Activated naive CD8-positive, alpha-beta T cell treated with anti-CD3 and anti-CD28 coated beads, Interleukin-2, amount 50 U/mL, for 24 hours (primary cell): Measurements from ENCODE around the gene NR2F1-AS1.

Experiments
- ATAC-seq: fragments of 150-1000 bp; cut with Tn5 transposase; one replicate; pipeline ENCODE4 v1.10.0; 2021
- DNase-seq: peaks from one replicate; pipeline ENCODE4 v3.0.0; 2021
- H3K27ac Mint-ChIP-seq: one replicate; pipeline ENCODE4 v1.8.0; 2021; ENCODE audit warnings: mild to moderate bottlenecking, mixed read lengths
- H3K27me3 Mint-ChIP-seq: one replicate; pipeline ENCODE4 v1.8.0; 2021; ENCODE audit warnings: mixed read lengths
- H3K36me3 Mint-ChIP-seq: one replicate; pipeline ENCODE4 v1.8.0; 2021; ENCODE audit warnings: low read depth, mixed read lengths
- H3K4me1 Mint-ChIP-seq: one replicate; pipeline ENCODE4 v1.8.0; 2021; ENCODE audit warnings: mixed read lengths
- H3K4me3 Mint-ChIP-seq: one replicate; pipeline ENCODE4 v1.8.0; 2021; ENCODE audit warnings: mild to moderate bottlenecking, moderate library complexity, mixed read lengths
- H3K9me3 Mint-ChIP-seq: one replicate; pipeline ENCODE4 v1.8.0; 2021; ENCODE audit warnings: mixed read lengths

The NR2F1-AS1 gene

DNA sequence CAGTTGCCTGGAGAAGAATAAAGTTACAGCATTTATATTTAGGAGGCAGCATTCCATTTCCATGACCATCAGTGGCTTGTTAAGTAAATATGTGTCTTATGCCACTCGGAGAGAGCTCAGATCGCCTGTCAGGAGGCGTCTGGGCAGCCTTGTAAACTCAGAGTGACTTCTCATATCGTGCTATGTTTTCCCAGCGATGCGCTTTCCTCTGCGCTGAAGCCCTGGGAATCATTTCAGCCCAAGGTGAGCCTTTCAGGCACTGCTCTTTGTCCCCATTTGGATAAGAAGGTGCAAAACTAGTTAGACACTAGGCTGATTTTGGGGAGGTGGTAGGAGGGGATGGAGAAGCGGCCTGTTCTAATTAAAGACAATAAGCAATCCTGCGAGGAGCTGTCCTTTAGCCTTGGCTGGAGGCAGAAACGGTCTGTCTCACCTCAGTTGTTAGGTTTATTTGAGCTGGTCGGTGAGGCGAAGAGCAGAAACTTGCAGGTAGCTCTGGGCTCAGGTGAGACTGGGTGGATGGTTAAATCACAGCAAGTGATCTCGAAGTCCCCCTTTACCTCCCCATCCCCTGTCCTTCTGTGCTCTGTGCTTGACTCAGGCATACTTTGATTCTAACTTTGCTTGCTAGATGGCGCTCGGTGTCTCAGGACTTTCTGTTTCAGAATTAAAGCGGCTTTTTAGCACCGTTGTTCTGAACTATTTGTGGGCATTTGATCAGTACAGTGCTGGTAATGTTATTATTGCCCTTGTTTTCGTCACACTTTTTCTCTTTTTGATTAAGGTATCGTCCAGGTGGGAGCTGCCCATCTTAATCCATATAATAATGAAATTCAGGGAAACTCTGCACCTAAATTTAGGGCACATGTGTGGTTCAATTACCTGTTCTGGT, 26.6 kb upstream of the NR2F1-AS1 start:
- Mint-ChIP-seq H3K27me3 (peaks cover 95% of the 10 kb centered on the region), H3K4me1 (peaks cover 11% of the 10 kb centered on the region), H3K4me3 (no peak overlapping the region), H3K27ac (no peak overlapping the region), H3K9me3 (peaks cover 16% of the 10 kb centered on the region), H3K36me3 (peaks cover 5% of the 10 kb centered on the region)
- ATAC-seq (peak; percentile 72), DNase-seq (no peak)

DNA sequence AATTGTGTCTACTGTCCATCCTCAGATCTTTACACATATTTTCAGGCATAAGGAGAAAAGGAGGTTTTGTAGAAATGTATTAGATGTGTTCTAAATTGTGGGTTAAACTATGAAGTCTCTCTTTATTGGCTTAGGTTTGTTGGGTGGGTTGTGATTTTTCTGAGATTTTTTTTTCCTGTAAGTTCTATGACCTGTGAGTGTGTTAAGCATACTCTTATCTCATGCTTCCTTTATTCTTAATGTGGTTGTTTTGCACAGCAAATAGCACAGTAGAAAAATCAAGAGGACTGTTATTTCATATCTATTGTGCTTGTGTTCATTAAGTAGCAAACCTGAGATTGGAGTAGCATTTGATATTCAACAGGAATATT, 25.3 kb upstream of the NR2F1-AS1 start:
- H3K4me1 Mint-ChIP-seq: peaks cover 11% of the 10 kb centered on the region
- H3K36me3 Mint-ChIP-seq: peaks cover 5% of the 10 kb centered on the region
- peaks cover 16% of the 10 kb centered on the region for H3K9me3 Mint-ChIP-seq
- DNase-seq (no peak), ATAC-seq (no peak)
- H3K27ac Mint-ChIP-seq: no peak overlapping the region
- H3K4me3 Mint-ChIP-seq: no peak overlapping the region
- peaks cover 96% of the 10 kb centered on the region for H3K27me3 Mint-ChIP-seq

DNA sequence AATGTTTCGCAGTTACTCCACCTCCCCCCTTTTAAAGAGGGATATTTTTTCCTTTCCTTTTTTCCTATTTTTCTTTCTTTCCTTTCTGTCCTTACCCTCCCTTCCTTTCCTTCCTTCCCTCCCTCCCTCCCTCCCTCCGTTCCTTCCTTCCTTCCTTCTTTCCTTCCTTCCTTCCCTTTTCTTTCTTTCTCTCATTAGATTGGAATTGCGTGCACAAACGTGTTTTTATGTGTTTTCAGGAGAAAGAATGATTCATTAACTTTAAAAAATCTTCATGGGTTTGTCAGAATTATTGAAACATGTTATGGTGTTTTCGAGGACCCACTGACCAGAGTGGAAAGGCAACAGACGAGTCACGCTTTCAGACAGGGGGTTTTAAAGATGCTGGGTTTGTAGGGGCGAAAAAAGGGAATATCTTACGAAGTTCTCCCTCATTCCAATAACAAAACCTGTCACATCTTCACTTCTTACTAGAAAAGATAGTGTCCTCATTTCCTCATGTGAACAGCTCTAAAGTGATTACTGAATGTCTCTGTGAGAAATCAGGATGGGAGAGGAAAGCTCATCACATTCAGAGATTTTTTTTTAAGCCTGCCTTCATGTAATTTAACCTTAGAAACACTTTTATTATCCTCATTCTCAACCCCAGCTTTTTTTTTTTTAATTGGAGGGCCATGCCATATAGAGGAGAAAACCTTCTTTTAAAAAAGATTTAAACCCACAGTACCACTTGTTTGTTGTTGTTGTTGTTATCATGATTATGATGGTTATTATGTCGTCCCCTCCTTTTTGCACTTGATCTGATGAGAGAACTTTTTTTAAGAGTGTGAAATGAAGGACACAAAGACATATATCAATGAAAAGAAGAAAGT, 23.9 kb upstream of the NR2F1-AS1 start:
- H3K4me3 Mint-ChIP-seq: no peak overlapping the region
- peaks cover 83% of the 10 kb centered on the region for H3K27me3 Mint-ChIP-seq
- peaks cover 5% of the 10 kb centered on the region for H3K36me3 Mint-ChIP-seq
- peaks cover 5% of the 10 kb centered on the region for H3K9me3 Mint-ChIP-seq
- DNase-seq (no peak), ATAC-seq (no peak)
- peaks cover 11% of the 10 kb centered on the region for H3K4me1 Mint-ChIP-seq
- H3K27ac Mint-ChIP-seq: no peak overlapping the region

DNA sequence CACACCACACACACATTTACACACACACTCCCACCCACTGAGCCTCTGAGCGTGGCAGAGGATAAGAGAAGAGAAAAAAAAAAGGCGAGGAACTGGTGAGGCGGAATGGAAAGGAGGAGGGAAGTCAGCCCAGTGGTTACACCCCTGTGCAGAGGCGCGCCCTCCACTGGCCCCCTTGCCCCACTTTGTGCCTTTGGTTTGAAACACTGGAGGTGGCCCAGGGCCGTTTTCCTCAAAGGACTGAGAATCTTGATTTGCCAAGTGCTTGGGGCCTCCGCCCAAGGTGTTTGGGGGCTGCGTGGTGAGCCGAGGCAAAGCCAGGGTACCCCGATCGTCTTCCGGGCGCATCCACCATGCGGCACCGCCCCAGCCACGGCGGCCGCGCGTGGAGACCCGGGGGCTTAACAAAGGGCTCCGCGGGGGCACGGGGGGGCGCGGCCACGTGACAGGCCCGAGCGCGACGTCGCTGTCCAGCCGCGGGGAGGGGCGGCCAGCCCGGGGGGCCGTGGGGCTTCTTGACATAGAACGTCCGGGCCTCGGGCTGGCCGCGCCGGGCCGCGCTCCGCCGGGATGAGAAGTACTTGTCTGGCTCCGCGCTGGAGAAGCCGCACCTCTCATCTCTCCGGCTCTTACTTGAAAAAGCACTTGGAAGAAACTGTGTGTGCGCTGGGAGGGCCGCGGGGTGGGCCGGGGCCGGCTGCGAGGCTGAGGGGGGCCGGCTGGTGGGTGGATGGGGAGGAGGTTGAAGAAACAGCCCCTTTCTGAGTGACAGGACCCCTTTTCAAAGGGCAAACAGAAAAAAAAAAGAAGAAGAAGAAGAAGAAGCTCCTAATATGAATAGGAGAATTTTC, 23.0 kb upstream of the NR2F1-AS1 start:
- no peak for DNase-seq
- Mint-ChIP-seq H3K27me3 (peaks cover 74% of the 10 kb centered on the region), H3K36me3 (peaks cover 5% of the 10 kb centered on the region), H3K4me1 (peaks cover 11% of the 10 kb centered on the region), H3K4me3 (no peak overlapping the region), H3K27ac (no peak overlapping the region), H3K9me3 (peaks cover 4% of the 10 kb centered on the region)
- no peak for ATAC-seq

DNA sequence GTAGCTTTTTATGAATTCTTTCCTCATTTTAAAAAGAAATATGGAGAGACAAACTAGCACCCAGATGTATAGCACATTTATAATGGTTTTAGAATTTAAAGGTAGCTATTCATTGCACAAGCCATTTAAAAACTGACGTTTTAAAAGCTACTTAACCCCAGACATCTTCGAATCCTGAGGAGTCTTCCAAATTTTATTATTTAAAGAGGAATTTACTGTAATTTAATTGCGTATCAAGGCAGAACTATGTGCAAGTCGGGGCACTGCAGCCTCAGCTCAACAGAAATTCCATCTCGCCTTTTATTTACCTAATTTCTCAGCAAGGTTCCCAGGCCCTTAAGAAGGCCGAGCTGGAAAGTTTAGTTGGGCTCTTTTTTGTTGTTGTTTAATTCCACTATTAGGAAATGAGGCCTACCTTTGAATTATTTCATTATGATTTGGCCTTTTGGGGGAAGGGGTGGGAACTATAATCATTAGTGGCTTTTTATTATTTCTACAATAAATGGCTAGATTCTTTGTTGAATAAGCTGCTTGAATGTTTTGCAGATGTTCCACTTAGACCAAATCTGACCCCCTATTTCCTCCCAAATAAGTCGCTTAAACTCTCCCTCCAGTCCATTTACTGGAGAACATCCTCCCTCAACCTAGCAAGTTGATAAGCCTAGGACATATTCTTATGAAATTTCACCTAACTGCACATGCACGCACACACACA, 22.2 kb upstream of the NR2F1-AS1 start:
- ATAC-seq (no peak), DNase-seq (no peak)
- H3K4me3 Mint-ChIP-seq: no peak overlapping the region
- peaks cover 10% of the 10 kb centered on the region for H3K4me1 Mint-ChIP-seq
- H3K27ac Mint-ChIP-seq: no peak overlapping the region
- H3K27me3 Mint-ChIP-seq: peaks cover 68% of the 10 kb centered on the region
- peaks cover 4% of the 10 kb centered on the region for H3K9me3 Mint-ChIP-seq
- H3K36me3 Mint-ChIP-seq: peaks cover 5% of the 10 kb centered on the region

DNA sequence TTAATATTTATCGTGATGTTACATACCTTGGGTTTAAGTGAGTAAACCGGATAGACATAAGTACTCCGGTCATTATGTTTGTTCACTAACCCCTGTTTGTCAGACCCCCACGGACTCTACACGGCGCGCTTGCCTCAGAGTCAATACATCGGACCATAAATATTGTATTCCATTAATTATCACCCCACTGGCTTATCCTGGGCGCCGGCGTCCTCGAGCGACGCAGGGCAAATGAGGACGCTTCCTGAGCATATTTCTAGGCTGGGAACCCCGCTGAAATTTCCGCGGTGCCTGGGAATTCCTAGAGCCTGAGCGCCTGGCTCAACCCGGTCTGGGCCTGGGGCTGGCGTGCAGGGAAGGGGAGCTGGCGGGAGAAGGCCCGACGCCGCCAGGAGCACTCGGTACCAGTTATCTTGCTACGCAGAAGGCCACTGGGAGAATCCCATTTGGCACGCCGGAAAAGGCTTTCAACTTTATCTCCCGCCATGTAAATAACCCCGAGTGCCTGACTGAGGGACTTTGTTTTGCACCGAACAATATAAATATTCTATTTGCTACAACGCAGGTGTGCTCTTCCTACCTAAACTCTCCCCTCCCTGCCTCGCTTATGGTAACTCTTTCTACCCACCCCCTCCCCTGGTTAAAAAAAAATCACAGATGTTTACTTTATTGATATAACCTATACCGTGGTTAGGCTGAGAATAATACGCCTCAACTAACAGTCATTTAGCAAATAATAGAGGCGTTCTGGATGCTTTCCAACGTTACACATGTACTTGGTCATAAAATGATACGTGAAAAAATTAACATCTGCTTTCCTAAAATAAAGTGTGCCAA, 21.4 kb upstream of the NR2F1-AS1 start:
- peaks cover 8% of the 10 kb centered on the region for H3K4me1 Mint-ChIP-seq
- H3K27me3 Mint-ChIP-seq: peaks cover 65% of the 10 kb centered on the region
- DNase-seq (no peak), ATAC-seq (no peak)
- H3K4me3 Mint-ChIP-seq: no peak overlapping the region
- H3K27ac Mint-ChIP-seq: no peak overlapping the region
- H3K36me3 Mint-ChIP-seq: peaks cover 5% of the 10 kb centered on the region
- H3K9me3 Mint-ChIP-seq: peaks cover 4% of the 10 kb centered on the region

DNA sequence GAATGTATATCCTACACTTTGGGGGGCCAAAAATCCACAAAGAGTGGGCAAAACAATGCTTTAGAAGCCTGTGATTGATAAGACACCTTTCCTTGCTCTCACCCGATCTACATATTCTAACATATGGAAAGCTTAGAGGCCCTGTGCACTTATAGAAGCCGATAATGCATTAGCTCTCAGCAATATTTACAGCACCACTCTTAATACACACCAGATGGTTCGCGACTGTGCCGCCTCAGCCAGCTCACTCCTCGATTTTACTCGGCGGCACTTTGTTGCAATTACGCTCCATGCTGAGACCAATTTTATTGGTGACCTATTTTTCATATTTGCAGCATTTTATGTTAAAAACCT, 20.8 kb upstream of the NR2F1-AS1 start:
- peaks cover 4% of the 10 kb centered on the region for H3K9me3 Mint-ChIP-seq
- ATAC-seq (no peak), DNase-seq (no peak)
- H3K4me3 Mint-ChIP-seq: no peak overlapping the region
- H3K27me3 Mint-ChIP-seq: peaks cover 61% of the 10 kb centered on the region
- H3K36me3 Mint-ChIP-seq: peaks cover 5% of the 10 kb centered on the region
- H3K27ac Mint-ChIP-seq: no peak overlapping the region
- peaks cover 8% of the 10 kb centered on the region for H3K4me1 Mint-ChIP-seq

DNA sequence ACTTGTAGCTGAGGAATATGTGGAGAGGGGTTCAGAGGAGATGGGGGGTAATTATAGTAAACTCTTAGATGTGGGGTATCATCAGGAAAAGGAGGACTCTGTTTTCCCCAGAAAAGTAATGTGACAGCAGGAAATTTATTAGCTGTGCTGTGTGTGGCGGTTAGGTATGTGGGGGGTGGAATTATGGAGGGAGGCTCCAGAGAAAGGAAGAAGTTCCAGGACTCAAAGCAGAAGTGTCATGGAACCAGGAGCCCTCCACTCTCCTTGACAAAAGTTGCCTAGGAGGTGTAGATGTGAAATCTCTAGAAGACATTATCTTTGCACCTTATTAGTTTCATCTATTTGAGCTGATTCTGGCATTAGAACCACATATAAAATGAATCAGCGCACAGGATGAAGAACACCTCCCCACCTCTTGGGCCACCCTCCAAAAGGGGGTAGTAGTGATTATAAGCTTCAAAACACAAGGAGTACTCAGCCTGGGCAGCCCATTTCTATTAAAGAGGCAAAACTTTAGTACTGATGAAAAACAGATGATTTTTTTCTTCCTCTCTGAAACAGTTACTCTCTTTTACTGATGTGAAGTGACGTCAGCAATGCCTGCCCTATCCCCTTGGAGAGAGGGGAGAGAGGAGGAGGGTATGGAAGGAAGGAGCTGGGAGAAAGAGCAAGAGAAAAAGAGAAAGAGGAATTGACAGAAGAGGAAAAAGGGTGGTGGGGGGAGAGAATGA, 20.2 kb upstream of the NR2F1-AS1 start:
- no peak for DNase-seq
- Mint-ChIP-seq H3K4me3 (no peak overlapping the region), H3K4me1 (peaks cover 9% of the 10 kb centered on the region), H3K9me3 (peaks cover 4% of the 10 kb centered on the region), H3K36me3 (peaks cover 5% of the 10 kb centered on the region), H3K27me3 (peaks cover 61% of the 10 kb centered on the region), H3K27ac (no peak overlapping the region)
- no peak for ATAC-seq

DNA sequence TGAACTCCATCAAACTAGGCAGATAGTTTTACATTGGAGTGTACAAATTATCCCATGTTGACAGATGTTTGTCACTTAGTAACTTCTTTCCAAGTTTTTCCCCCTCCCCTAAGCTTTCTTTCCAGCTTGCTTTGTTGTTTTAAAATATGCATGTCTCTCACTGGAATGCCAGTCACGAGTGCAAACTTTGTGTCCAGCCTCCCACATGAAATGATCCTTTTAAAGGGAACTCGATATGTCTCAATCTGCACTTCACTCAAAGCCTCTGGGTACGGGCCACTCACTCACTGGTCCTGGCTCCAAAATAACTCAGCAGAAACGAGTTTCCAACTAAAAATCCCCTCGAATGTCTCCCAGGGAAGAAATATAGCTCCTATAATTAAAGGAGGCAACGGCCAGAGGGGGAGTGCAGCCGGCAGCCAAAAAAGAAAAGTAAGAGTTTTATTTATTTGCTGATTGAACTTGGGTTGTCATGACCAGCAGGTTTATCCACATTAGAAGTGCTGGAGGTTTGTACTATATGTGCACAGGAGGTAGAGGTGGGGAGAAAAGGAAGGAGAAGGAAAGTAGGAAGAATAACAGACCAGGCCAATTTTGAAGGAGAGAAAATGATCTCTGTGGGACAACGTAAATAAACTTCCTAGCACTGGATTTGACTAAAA, 19.5 kb upstream of the NR2F1-AS1 start:
- DNase-seq (no peak), ATAC-seq (no peak)
- peaks cover 4% of the 10 kb centered on the region for H3K9me3 Mint-ChIP-seq
- H3K27me3 Mint-ChIP-seq: peaks cover 61% of the 10 kb centered on the region
- peaks cover 9% of the 10 kb centered on the region for H3K36me3 Mint-ChIP-seq
- H3K4me1 Mint-ChIP-seq: peaks cover 13% of the 10 kb centered on the region
- H3K4me3 Mint-ChIP-seq: no peak overlapping the region
- no peak overlapping the region for H3K27ac Mint-ChIP-seq

DNA sequence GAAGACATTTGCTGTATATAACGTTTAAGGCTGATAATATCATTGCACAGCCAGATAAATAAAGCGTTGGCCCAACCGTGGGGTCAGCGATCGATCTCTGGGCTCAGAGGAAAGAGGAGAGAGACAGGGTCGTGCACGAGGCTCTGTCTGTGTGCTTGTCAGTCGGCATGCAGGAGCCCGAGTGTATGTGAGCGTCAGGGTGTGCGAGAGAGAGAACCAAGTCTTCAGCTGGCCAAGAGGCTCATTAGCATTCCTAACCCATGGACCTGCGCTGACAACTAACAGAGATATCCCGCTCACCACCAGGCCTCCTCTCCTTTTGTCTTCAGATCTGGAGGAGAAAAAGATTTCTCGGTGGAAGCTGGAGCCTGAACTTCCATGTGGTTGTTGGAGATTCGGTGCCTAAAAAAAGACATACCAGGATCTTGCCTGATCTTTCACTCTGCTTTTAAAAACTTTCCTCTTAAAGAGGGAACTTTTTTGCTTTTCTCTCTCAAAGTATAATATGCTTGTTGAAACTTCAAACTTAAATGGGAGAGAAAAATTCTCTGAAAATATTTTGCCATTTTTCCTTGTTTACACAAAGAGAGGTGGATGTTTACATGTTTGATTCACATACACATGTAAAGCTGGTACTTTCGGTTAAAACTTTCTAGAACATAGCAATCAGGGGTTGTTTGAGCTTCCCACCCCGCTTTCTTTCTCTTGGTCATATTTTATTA, 18.5 kb upstream of the NR2F1-AS1 start:
- Mint-ChIP-seq H3K36me3 (peaks cover 12% of the 10 kb centered on the region), H3K9me3 (peaks cover 4% of the 10 kb centered on the region), H3K4me3 (no peak overlapping the region), H3K27me3 (peaks cover 61% of the 10 kb centered on the region), H3K4me1 (peaks cover 12% of the 10 kb centered on the region), H3K27ac (no peak overlapping the region)
- no peak for ATAC-seq
- no peak for DNase-seq

DNA sequence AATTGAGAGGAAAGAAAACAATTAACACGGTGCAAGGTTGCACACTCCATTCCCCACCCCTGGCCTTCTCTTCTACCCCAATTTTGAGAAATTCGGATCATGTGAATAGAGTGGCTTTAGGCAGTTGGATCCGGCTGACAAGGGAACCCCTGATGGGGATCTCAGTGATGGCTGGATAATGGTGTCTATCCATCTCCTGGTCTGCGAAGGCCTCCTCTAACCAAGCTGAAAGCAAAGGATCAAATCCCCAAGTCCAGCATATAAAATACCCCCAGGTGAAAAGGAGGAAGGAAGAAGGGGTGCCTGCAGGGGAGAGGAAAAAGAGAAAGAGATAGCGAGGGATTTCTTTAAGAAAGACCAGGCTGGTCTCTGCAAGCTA, 18.0 kb upstream of the NR2F1-AS1 start:
- DNase-seq (no peak), ATAC-seq (no peak)
- Mint-ChIP-seq H3K27ac (no peak overlapping the region), H3K4me1 (peaks cover 12% of the 10 kb centered on the region), H3K36me3 (peaks cover 12% of the 10 kb centered on the region), H3K4me3 (no peak overlapping the region), H3K9me3 (peaks cover 4% of the 10 kb centered on the region), H3K27me3 (peaks cover 63% of the 10 kb centered on the region)
